ENCODE results near the gene ZNF550. TPM values are rescaled to one million over a fixed set of nuclear protein-coding genes. Genes with fewer than 3 reads are reported as not detected.

Gene ZNF550
- total and polyA plus RNA-seq, 2 of the 13 experiments (the other 11 are each of a cell fraction or from before 2014, with no cell fraction given) = 8.6 to 9.1 TPM

- TF ChIP-seq ARNT (IDR thresholded peaks at IDR 0.05) = no peak
- TF ChIP-seq DNMT3B (CRISPR knock-in tag; conservative IDR thresholded peaks at IDR 0.05) = no peak; the same call in 1 of the 2 replicates
- no peak for TF ChIP-seq CHD4 (IDR thresholded peaks at IDR 0.05; ENCODE audit: borderline replicate concordance, low read length)
- TF ChIP-seq ATF7 (IDR thresholded peaks at IDR 0.05) = no peak
- TF ChIP-seq ATF7 (CRISPR knock-in tag; IDR thresholded peaks at IDR 0.05) = no peak
- no peak for TF ChIP-seq ZNF775 (CRISPR knock-in tag; IDR thresholded peaks at IDR 0.05; ENCODE audit: borderline replicate concordance)
- no peak for TF ChIP-seq ZNF549 (CRISPR knock-in tag; IDR thresholded peaks at IDR 0.05)
- TF ChIP-seq ISL2 (CRISPR knock-in tag; IDR thresholded peaks at IDR 0.05) = 0 out of 2 replicates have a peak, but pooled peaks have one; percentile 58
- TF ChIP-seq TCF7L2 (IDR thresholded peaks at IDR 0.05; ENCODE audit: low read depth, low read length) = no peak
- TF ChIP-seq JDP2 (CRISPR knock-in tag; IDR thresholded peaks at IDR 0.05; ENCODE audit: borderline replicate concordance) = no peak
- no peak for TF ChIP-seq PRPF4 (IDR thresholded peaks at IDR 0.05; ENCODE audit: low read depth, low read length, poor library complexity, severe bottlenecking)
- peak; percentile 55; the same call in 1 of the 2 replicates for TF ChIP-seq MTA1 (CRISPR knock-in tag; IDR thresholded peaks at IDR 0.05; ENCODE audit: borderline replicate concordance)
- no peak for TF ChIP-seq JUND (CRISPR knock-in tag; IDR thresholded peaks at IDR 0.05)
- no peak for TF ChIP-seq PTBP1 (IDR thresholded peaks at IDR 0.05; ENCODE audit: low read depth, low read length, poor library complexity, severe bottlenecking)
- no peak for TF ChIP-seq ZMYM2 (CRISPR knock-in tag; IDR thresholded peaks at IDR 0.05)
- no peak for TF ChIP-seq AHR (CRISPR knock-in tag; IDR thresholded peaks at IDR 0.05)
- no peak for TF ChIP-seq SRF (IDR thresholded peaks at IDR 0.05; ENCODE audit: low read depth, low read length)
- no peak; the same call in 1 of the 2 replicates for TF ChIP-seq SIN3A (IDR thresholded peaks at IDR 0.05; ENCODE audit: borderline replicate concordance, low read depth, low read length)
- TF ChIP-seq NR2F2 (IDR thresholded peaks at IDR 0.05; ENCODE audit: borderline replicate concordance, low read depth) = no peak
- peak; percentile 81; the same call in 1 of the 2 replicates for TF ChIP-seq YEATS4 (CRISPR knock-in tag; IDR thresholded peaks at IDR 0.05; ENCODE audit: borderline replicate concordance)
- 0 out of 2 replicates have a peak, but pooled peaks have one; percentile 20 for TF ChIP-seq KLF6 (CRISPR knock-in tag; IDR thresholded peaks at IDR 0.05)
- no peak for TF ChIP-seq ZNF30 (CRISPR knock-in tag; IDR thresholded peaks at IDR 0.05)
- no peak for TF ChIP-seq ZNF644 (CRISPR knock-in tag; IDR thresholded peaks at IDR 0.05; ENCODE audit: low read depth)
- TF ChIP-seq NFATC3 (CRISPR knock-in tag; IDR thresholded peaks at IDR 0.05) = no peak
- no peak for TF ChIP-seq ZNF776 (CRISPR knock-in tag; IDR thresholded peaks at IDR 0.05)
- no peak for TF ChIP-seq CC2D1A (CRISPR knock-in tag; IDR thresholded peaks at IDR 0.05)
- no peak for TF ChIP-seq ZNF468 (CRISPR knock-in tag; IDR thresholded peaks at IDR 0.05)
- TF ChIP-seq CBX5 (CRISPR knock-in tag; IDR thresholded peaks at IDR 0.05; ENCODE audit: borderline replicate concordance) = peak; percentile 71; the same call in 1 of the 2 replicates
- no peak for TF ChIP-seq ZKSCAN5 (CRISPR knock-in tag; IDR thresholded peaks at IDR 0.05)
- TF ChIP-seq ZNF205 (CRISPR knock-in tag; IDR thresholded peaks at IDR 0.05) = peak; percentile 94
- no peak for TF ChIP-seq TRAFD1 (CRISPR knock-in tag; IDR thresholded peaks at IDR 0.05; ENCODE audit: borderline replicate concordance)
- TF ChIP-seq ZNF343 (CRISPR knock-in tag; IDR thresholded peaks at IDR 0.05) = no peak
- TF ChIP-seq HMGA1 (CRISPR knock-in tag; conservative IDR thresholded peaks at IDR 0.05) = no peak
These were observed 19.0 kb upstream of the ZNF550 start, which contains the start of gene ZNF416 (continued) for GRCh38 chr19:57578487-57579205.

Data from HepG2 (cell line).